ENCODE data around the gene SIRPD.

- no peak for TF ChIP-seq CTCF (optimal IDR thresholded peaks at IDR 0.05 in 1 of 3, IDR thresholded peaks at IDR 0.05 in 1 of 3, conservative IDR thresholded peaks at IDR 0.05 in 1 of 3; ENCODE audit: extremely low read depth in 1 of 3, insufficient read depth in 2 of 3, low read length in 3 of 3)
- no peak for TF ChIP-seq EZH2 (IDR thresholded peaks at IDR 0.05; ENCODE audit: low read length)
Measured at GRCh38 chr20:1507276-1507675, 50.2 kb downstream of the SIRPD start.
